Keratinocyte (primary cell): ENCODE data around the gene LRRN2. TPM values are rescaled to one million over a fixed set of nuclear protein-coding genes. Genes with fewer than 3 reads are reported as not detected.

Experiments
- DNase-seq: peaks from one replicate; pipeline ENCODE4 v3.0.0-alpha.2; 2011; ENCODE audit warnings: low read depth, missing footprints, low spot score
- FAIRE-seq: peaks from 2 replicates; lab custom pipeline; 2011; peaks lifted over from hg19 to GRCh38; lab: Jason Lieb, UNC
- H2AFZ ChIP-seq: 2 replicates; pipeline ENCODE4 v1.6.0; 2012; ENCODE audit warnings: low read length, control low read depth, inconsistent platforms; ENCODE audit not compliant: control insufficient read depth
- H3K27ac ChIP-seq: 2 replicates; pipeline ENCODE4 v1.5.1; 2011; ENCODE audit warnings: low read length; ENCODE audit not compliant: control insufficient read depth, insufficient read depth
- H3K27me3 ChIP-seq: 3 replicates; pipeline ENCODE4 v1.6.0; 2011; ENCODE audit warnings: low read length; ENCODE audit not compliant: control insufficient read depth, insufficient read depth; ENCODE audit errors: extremely low read depth
- H3K36me3 ChIP-seq, 2 experiments: 2 replicates in 1 of 2; 3 replicates in 1 of 2; pipeline ENCODE4 v1.5.1; 2011; ENCODE audit warnings: low read length in 2 of 2, mild to moderate bottlenecking in 1 of 2; ENCODE audit not compliant: control insufficient read depth in 2 of 2, insufficient read depth in 2 of 2; ENCODE audit errors: extremely low read depth in 1 of 2
- H3K4me1 ChIP-seq: 3 replicates; pipeline ENCODE4 v1.5.1; 2011; ENCODE audit warnings: low read length; ENCODE audit not compliant: control insufficient read depth, insufficient read depth; ENCODE audit errors: extremely low read depth
- H3K4me2 ChIP-seq: 3 replicates; pipeline ENCODE4 v1.6.0; 2011; ENCODE audit warnings: low read depth, low read length; ENCODE audit not compliant: control insufficient read depth, insufficient read depth; ENCODE audit errors: extremely low read depth
- H3K4me3 ChIP-seq, 3 experiments: fragments of 200-600 bp in 1 of 3; sonication (generic) in 1 of 3; 2 replicates in 2 of 3; 3 replicates in 1 of 3; pipeline ENCODE4 v1.5.1; 2011 to 2016; ENCODE audit warnings: low read length in 3 of 3, mild to moderate bottlenecking in 3 of 3, control low read depth in 2 of 3, inconsistent platforms in 1 of 3, low read depth in 1 of 3, mixed read lengths in 1 of 3, mixed run types in 1 of 3, moderate library complexity in 1 of 3; ENCODE audit not compliant: control insufficient read depth in 2 of 3, insufficient read depth in 2 of 3; ENCODE audit errors: extremely low read depth in 1 of 3
- H3K79me2 ChIP-seq: 2 replicates; pipeline ENCODE4 v1.6.0; 2012; ENCODE audit warnings: low read length; ENCODE audit not compliant: control insufficient read depth, insufficient read depth
- H3K9ac ChIP-seq: 3 replicates; pipeline ENCODE4 v1.6.0; 2011; ENCODE audit warnings: low read length; ENCODE audit not compliant: control insufficient read depth, insufficient read depth; ENCODE audit errors: extremely low read depth
- H3K9me1 ChIP-seq: 3 replicates; pipeline ENCODE4 v1.6.0; 2011; ENCODE audit warnings: low read length; ENCODE audit not compliant: control insufficient read depth, insufficient read depth; ENCODE audit errors: extremely low read depth
- H3K9me3 ChIP-seq: 2 replicates; pipeline ENCODE4 v1.5.1; 2012; ENCODE audit warnings: low read depth, low read length; ENCODE audit not compliant: control insufficient read depth
- H4K20me1 ChIP-seq: 3 replicates; pipeline ENCODE4 v1.6.0; 2011; ENCODE audit warnings: low read length; ENCODE audit not compliant: control insufficient read depth, insufficient read depth; ENCODE audit errors: extremely low read depth
- CTCF ChIP-seq, 3 experiments: IDR thresholded peaks in 1 of 3; conservative IDR thresholded peaks in 1 of 3; optimal IDR thresholded peaks in 1 of 3; 2 replicates in 2 of 3; 3 replicates in 1 of 3; pipeline versions ENCODE3 to v1.5.1; 2011; ENCODE audit warnings: low read length in 3 of 3, mild to moderate bottlenecking in 3 of 3, moderate library complexity in 2 of 3, control low read depth in 1 of 3, inconsistent platforms in 1 of 3; ENCODE audit not compliant: insufficient read depth in 2 of 3; ENCODE audit errors: extremely low read depth in 1 of 3
- EZH2 ChIP-seq: IDR thresholded peaks from one replicate; pipeline ENCODE4 v1.6.1; 2012; ENCODE audit warnings: inconsistent platforms, mild to moderate bottlenecking, low read length, moderate library complexity
- dilution Hi-C: fragments of 300-500 bp; cut with MboI; formaldehyde crosslinking; loops from one replicate; pipeline ENCODE4 v1.7.0; 2020; ENCODE audit warnings: low sequenced_read_pairs; ENCODE audit not compliant: extremely low pct_ligation_motif_present
- polyA plus RNA-seq, 5 experiments: library from polyadenylated mRNA; depleted of rRNA in 3 of 5; stranded (reverse) in 3 of 5; stranded (forward) in 1 of 5; unstranded in 1 of 5; fragments of >200 nt; gene quantifications; 1 replicate in 1 of 5; 2 replicates in 3 of 5; 3 replicates in 1 of 5; pipeline versions ENCODE4 v1.2.1 to v1.2.3, GENCODE V29; 2011 to 2012; ENCODE audit warnings: missing spikeins in 2 of 5, low read depth in 1 of 5, low replicate concordance in 1 of 5

The LRRN2 gene
- polyA plus RNA-seq, 1 donor (not counting 4 experiments of a cell fraction or from before 2014, with no cell fraction given): not detected

DNA sequence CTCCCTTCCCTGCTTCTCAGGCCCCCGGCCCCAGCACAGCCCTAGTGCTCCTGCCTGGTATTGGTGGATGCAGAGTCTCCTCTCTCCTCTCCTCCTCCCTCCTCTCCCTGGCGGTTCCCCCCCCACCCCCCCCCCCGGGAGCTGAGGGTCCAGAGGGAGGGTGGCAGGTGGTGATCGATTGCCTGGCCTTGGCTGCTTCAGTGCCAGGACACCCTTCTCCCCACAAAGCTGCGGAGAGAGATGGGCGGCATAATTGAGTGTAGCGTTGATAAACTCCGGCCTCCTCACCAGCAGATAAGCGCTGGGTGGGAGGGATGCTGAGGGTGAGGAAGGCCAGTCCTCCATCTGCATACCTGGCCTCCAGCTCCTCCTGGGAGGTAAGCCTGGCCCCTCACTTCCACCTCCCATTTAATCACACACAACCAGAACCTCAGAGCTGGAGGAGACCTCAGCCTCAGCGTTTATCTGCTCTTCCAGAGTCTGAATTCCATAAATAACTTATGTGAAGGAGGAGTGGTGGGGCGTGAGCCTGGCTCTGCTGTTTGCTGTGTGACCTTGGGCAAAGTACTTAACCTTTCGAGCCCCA, 60.8 kb downstream of the LRRN2 start:
- DNase-seq: no peak
- dilution Hi-C loops: no loop called here

DNA sequence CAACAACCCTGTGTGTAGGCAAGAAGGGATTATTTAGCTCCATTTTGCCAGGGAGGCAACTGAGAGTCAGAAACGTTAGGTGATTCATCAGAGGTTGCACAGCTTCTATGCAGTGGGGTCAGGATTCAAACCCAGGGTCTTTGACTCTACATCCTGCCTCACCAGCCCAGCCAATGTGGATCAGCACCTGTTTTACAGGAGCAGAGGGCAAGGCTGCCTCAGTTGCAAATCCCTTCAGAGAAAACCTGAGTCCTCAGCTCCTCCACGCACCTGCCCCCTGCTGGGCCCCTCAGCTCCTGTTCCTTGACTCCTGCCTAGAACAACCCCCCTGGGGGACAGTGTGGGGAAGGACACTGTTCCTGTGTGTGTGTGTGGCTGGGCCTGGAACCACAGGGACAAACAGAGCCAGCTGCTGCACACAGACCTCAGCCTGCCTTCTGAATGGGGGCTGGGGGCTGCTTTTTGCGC, 61.6 kb downstream of the LRRN2 start:
- Histone ChIP-seq H3K79me2 (no peaks in the 10 kb centered on the region), H3K4me2 (no peak overlapping the region), H3K9ac (no peak overlapping the region), H2AFZ (no peak overlapping the region), H3K9me1 (no peaks in the 10 kb centered on the region), H3K4me1 (no peaks in the 10 kb centered on the region), H3K27ac (no peak overlapping the region), H3K36me3 (no peaks in the 10 kb centered on the region), H3K4me3 (no peak overlapping the region), H3K27me3 (peaks cover 19% of the 10 kb centered on the region), H3K9me3 (no peaks in the 10 kb centered on the region), H4K20me1 (no peaks in the 10 kb centered on the region)
- DNase-seq (no peak), FAIRE-seq (no peak)
- TF ChIP-seq EZH2: no peak
- TF ChIP-seq CTCF (optimal IDR thresholded peaks at IDR 0.05 in 1 of 3, IDR thresholded peaks at IDR 0.05 in 1 of 3, conservative IDR thresholded peaks at IDR 0.05 in 1 of 3; ENCODE audit: extremely low read depth in 1 of 3, insufficient read depth in 2 of 3, low read length in 3 of 3): peak in 2 of 3 experiments; percentile 23 to 26
- dilution Hi-C loops: no loop called here

More for the DNA sequence above, 60.8 kb downstream of the LRRN2 start:
- Histone ChIP-seq H3K9me1 (no peaks in the 10 kb centered on the region), H3K4me1 (no peaks in the 10 kb centered on the region), H3K27ac (no peak overlapping the region), H2AFZ (no peak overlapping the region), H3K79me2 (no peaks in the 10 kb centered on the region), H4K20me1 (no peaks in the 10 kb centered on the region), H3K9me3 (no peaks in the 10 kb centered on the region), H3K27me3 (peaks cover 19% of the 10 kb centered on the region), H3K9ac (no peak overlapping the region), H3K36me3 (no peaks in the 10 kb centered on the region), H3K4me3 (no peak overlapping the region), H3K4me2 (no peak overlapping the region)
- no peak for FAIRE-seq
- TF ChIP-seq EZH2: no peak
- TF ChIP-seq CTCF (optimal IDR thresholded peaks at IDR 0.05 in 1 of 3, IDR thresholded peaks at IDR 0.05 in 1 of 3, conservative IDR thresholded peaks at IDR 0.05 in 1 of 3; ENCODE audit: extremely low read depth in 1 of 3, insufficient read depth in 2 of 3, low read length in 3 of 3): no peak
